GM19099 (cell line): Measurements from ENCODE around the gene THNSL1.

Source experiments
- POLR2A ChIP-seq: IDR thresholded peaks from 3 replicates; pipeline ENCODE4 v1.6.1; 2011; ENCODE audit warnings: low read depth; ENCODE audit not compliant: insufficient read length; ENCODE audit errors: extremely low read depth

Gene THNSL1

DNA sequence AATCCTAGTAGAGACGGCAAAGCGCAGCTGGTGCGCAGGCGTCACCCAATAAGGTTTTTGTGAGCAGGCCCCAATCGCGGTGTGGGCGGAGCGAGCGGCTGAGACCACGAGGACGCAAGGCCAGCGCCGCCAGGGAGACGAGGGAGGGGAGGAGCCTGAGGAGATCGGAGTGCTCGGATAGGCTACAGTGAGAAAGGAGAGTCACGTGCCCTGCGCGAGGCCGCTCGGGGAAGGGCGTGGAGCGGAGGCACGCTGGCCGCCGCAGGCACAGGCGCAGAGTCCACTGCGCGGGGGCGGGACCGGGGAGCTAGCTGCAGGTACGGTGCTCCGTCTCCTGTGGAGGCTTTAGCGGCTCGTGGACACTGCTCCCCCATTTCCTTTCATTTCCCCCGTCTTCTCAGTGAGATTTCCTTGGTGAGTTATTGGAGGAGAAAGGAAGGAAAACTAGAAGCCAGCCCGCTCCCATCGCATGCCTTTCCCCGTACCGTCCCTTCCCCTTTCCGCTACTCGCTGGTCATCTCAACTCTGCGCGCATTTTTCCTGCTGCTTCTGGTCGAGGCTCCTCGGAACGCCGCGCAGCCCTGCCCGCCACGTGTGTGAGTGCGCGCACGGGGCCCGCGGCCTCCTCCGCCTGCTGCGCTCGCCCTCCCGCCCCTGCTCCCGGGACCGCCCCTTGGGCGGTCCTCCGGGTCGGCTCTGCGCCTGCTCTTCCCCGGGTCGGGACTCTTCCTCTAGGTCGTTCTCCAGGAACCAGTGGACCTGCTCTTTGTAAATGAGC, at the start of gene THNSL1:
Gene THNSL1, plus strand, starts transcription at position 237 of the 778 bp plus-strand sequence. CDS start 6,612 bp downstream, outside the sequence.
- TF ChIP-seq POLR2A: peak; percentile 74

GRCh38 chr10:24966962-24967481, 49.4 kb upstream of the THNSL1 start:
- TF ChIP-seq POLR2A: no peak

- TF ChIP-seq POLR2A: no peak
Observed at GRCh38 chr10:24968349-24968748, 48.1 kb upstream of the THNSL1 start.

- TF ChIP-seq POLR2A: no peak
Observed at GRCh38 chr10:24969841-24970281, 46.6 kb upstream of the THNSL1 start.

DNA sequence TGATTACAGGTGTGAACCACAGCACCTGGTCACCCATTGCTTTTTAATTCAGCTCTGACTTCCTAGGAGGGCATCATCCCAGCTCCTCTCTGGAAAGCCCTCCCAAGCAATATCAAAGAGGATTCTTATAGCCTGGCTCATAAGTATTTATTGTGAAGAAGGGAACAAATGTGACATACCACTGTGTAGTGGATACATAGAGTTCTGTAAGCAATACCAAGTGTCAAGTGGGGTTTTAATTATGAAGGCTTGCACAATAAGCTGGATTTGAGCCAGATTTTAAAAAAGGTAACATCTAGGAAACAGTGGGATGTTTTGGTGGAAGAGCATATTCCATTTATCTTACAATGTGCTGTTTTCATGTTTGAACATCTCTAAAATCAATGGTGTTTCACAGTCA, 45.0 kb upstream of the THNSL1 start:
- TF ChIP-seq POLR2A: no peak

GRCh38 chr10:24973163-24973562, 43.2 kb upstream of the THNSL1 start:
- no peak for TF ChIP-seq POLR2A

DNA sequence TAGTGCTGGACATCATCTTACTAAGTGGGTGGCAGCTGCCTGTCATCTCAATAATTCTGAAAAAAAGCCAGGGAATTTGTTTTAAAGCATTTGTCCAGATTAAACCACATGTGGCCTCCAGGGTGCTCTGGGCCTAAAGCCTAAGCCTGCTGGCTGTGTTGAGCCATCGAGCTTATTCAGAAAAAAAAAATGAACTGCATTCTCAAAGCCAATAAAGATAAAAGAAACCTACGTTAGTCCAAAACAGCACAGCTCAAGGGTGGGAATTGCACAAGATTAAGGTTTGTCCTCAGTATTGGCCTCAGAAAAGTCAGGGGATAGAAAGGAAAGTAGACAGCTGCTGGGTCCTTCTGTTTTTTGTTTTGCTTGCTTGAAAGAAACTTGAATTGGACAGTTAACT, 41.4 kb upstream of the THNSL1 start:
- no peak for TF ChIP-seq POLR2A

DNA sequence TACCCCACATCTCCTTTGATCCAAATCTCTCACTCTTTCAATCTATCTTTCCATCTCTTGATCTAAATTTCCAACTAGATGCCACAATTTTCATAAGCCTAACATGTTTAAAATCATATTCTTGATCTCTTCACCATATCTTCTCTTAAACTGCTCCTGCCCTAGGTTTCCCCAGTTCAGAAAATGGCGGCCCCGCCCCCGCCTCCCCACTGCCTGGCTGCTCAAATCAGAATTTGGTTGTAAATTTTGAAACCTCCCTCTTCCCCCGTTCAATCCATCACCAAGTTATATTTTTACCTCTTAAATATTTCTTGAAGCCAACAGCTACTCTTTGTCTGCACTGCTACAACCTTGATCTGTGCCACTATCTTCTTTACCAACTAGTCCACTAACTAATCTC, 36.7 kb upstream of the THNSL1 start:
- TF ChIP-seq POLR2A: no peak

DNA sequence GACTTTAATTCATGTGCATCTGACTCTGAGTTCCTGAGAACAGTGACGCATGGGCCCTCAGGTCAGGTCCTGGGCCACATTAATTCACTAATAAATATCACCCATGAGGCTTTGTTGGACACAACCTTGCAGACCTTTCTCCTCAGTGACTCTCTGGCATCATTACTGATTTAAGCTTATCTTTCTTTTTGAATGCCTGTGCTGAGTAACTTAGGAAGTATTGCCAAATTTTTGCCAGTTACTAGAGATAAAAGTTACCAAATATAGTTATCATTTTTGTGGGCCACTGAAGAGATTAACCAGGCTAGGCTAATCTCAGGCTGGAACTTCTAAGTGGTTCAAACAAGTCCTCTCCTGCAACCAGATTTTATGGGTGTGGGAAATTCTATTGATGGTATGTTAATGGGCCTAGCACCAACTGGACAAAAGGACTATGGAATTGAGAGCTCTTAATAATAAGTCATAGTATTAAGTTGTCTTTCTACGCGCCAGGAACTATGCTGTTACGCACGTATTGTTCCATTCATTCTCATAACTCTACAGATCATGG, 35.2 kb upstream of the THNSL1 start:
- no peak for TF ChIP-seq POLR2A

- no peak for TF ChIP-seq POLR2A
Observed at GRCh38 chr10:24982319-24983112, 33.9 kb upstream of the THNSL1 start.

DNA sequence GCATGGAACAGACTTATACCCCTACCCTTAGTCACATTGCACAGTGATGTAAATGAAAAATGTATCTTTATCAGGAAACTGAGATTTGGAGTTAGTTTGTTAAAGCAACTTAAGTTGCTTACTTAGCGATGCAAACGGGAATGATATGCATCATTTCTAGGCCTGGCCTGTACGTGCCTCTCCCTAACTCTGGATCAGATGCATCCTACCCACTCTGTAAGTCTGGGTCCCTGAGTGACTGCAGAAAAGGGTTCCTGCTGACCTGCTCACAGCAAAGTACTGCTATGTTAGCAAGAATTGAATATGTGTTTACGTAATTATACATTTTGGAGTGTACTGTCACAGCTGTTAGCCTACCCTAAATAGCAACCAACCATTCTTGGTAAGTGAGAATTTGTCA, 33.3 kb upstream of the THNSL1 start:
- no peak for TF ChIP-seq POLR2A

GRCh38 chr10:24983946-24984345, 32.5 kb upstream of the THNSL1 start:
- no peak for TF ChIP-seq POLR2A

GRCh38 chr10:24984906-24985305, 31.5 kb upstream of the THNSL1 start:
- no peak for TF ChIP-seq POLR2A

- no peak for TF ChIP-seq POLR2A
Observed at GRCh38 chr10:24988831-24989640, 27.4 kb upstream of the THNSL1 start.

DNA sequence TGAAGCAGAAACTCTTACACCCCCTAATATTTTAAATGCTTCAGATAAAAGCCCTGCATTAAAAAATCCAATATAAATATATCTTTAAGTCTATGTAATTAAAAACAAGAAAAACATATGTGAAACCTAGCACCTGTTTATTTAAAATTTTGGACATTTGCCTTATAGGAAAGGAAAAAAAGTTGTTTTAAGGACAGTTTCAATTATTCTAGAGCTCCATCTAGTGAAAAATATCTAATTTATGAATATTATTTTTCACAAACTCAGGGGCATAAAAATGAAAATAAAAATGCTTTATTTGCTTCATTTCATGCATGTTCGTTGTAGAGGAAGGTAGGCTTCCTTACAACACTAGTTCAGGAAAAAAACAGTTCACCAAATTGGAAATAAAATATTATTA, 26.5 kb upstream of the THNSL1 start:
- TF ChIP-seq POLR2A: no peak
